ENCODE data around the gene COMMD9.
"Not testable (repeated sequence)": the region's sequence is repeated elsewhere in the genome, so short reads cannot be mapped to it uniquely, and the experiment has no call there.

COMMD9 gene

GRCh38 chr11:36289226-36289852 lies at the start of gene COMMD9:
Gene COMMD9 (minus strand): TSS chr11:36289424. CDS start chr11:36289412, 12 bp downstream.
- DNase-seq (ENCODE audit: low spot score), result peak; percentile 98

GRCh38 chr11:36333897-36334296 lies 44.7 kb upstream of the COMMD9 start:
- DNase-seq (ENCODE audit: low spot score), result no peak

GRCh38 chr11:36333468-36333867 lies 44.2 kb upstream of the COMMD9 start:
- no peak for DNase-seq (ENCODE audit: low spot score)

GRCh38 chr11:36330411-36330810 lies 41.2 kb upstream of the COMMD9 start:
- DNase-seq (ENCODE audit: low spot score), result no peak

GRCh38 chr11:36328966-36329673 lies 39.9 kb upstream of the COMMD9 start:
- DNase-seq (ENCODE audit: low spot score), result no peak

- no peak for DNase-seq (ENCODE audit: low spot score)
Measured at GRCh38 chr11:36326524-36327419, 37.5 kb upstream of the COMMD9 start.

- DNase-seq (ENCODE audit: low spot score), result not testable (repeated sequence)
Measured at GRCh38 chr11:36325403-36325802, 36.2 kb upstream of the COMMD9 start.

- not testable (repeated sequence) for DNase-seq (ENCODE audit: low spot score)
Measured at GRCh38 chr11:36324956-36325355, 35.7 kb upstream of the COMMD9 start.

- no peak for DNase-seq (ENCODE audit: low spot score)
Measured at GRCh38 chr11:36317992-36318391, 28.8 kb upstream of the COMMD9 start.

- no peak for DNase-seq (ENCODE audit: low spot score)
Measured at GRCh38 chr11:36316049-36316448, 26.8 kb upstream of the COMMD9 start.

- no peak for DNase-seq (ENCODE audit: low spot score)
Measured at GRCh38 chr11:36314434-36314767, 25.2 kb upstream of the COMMD9 start.

- DNase-seq (ENCODE audit: low spot score), result no peak
Measured at GRCh38 chr11:36313750-36314433, 24.7 kb upstream of the COMMD9 start.

GRCh38 chr11:36312611-36313472 lies 23.6 kb upstream of the COMMD9 start:
- no peak for DNase-seq (ENCODE audit: low spot score)

GRCh38 chr11:36311926-36312595 lies 22.8 kb upstream of the COMMD9 start:
- DNase-seq (ENCODE audit: low spot score), result no peak

- DNase-seq (ENCODE audit: low spot score), result no peak
Measured at GRCh38 chr11:36309779-36310178, 20.6 kb upstream of the COMMD9 start.

- DNase-seq (ENCODE audit: low spot score), result no peak
Measured at GRCh38 chr11:36308577-36308976, 19.4 kb upstream of the COMMD9 start.

- DNase-seq (ENCODE audit: low spot score), result no peak
Measured at GRCh38 chr11:36306888-36307287, 17.7 kb upstream of the COMMD9 start.

- no peak for DNase-seq (ENCODE audit: low spot score)
Measured at GRCh38 chr11:36305047-36305446, 15.8 kb upstream of the COMMD9 start.

GRCh38 chr11:36304351-36304750 lies 15.1 kb upstream of the COMMD9 start:
- DNase-seq (ENCODE audit: low spot score), result no peak

- no peak for DNase-seq (ENCODE audit: low spot score)
Measured at GRCh38 chr11:36300650-36301049, 11.4 kb upstream of the COMMD9 start.

Measured in ecto neural progenitor cell (in vitro differentiated cells).